NT2/D1 (cell line): Measurements from ENCODE around the gene ZNF593.

Experiments
- SUZ12 ChIP-seq: IDR thresholded peaks from 2 replicates; pipeline ENCODE4 v1.6.1; 2011; ENCODE audit not compliant: insufficient read length, insufficient read depth; ENCODE audit errors: extremely low read depth
- YY1 ChIP-seq: IDR thresholded peaks from 2 replicates; pipeline ENCODE4 v1.6.1; 2011; ENCODE audit not compliant: insufficient read length, insufficient read depth

GRCh38 chr1:26215246-26215645 lies 45.5 kb downstream of the ZNF593 start:
- TF ChIP-seq YY1 (no peak), SUZ12 (no peak)
